Gastrocnemius medialis (tissue), 4 donors: ENCODE data around the gene ATRNL1. TPM values are rescaled to one million over a fixed set of nuclear protein-coding genes. Genes with fewer than 3 reads are reported as not detected.

Source experiments
- ATAC-seq, 2 donors: fragments of 150-250 bp; one replicate each; pipeline ENCODE4 v1.9.1; 2016
- DNase-seq, 2 donors: peaks; one replicate each; pipeline ENCODE4 v3.0.0-alpha.2; 2019
- H3K27ac ChIP-seq, 4 donors: fragments of 200-600 bp; sonication (generic); 1 replicate in 1 of 4; 2 replicates in 3 of 4; pipeline ENCODE4 v1.5.1; 2016 to 2018; ENCODE audit warnings: mild to moderate bottlenecking in 2 of 4, moderate library complexity in 1 of 4
- H3K27me3 ChIP-seq, 3 donors: fragments of 200-600 bp; sonication (generic) in 2 of 3; 1 replicate in 1 of 3; 2 replicates in 2 of 3; pipeline versions ENCODE4 v1.5.1 to v1.6.0; 2016 to 2019; ENCODE audit warnings: mild to moderate bottlenecking in 1 of 3, moderate library complexity in 1 of 3
- H3K36me3 ChIP-seq, 2 donors: fragments of 200-600 bp; sonication (generic) in 1 of 2; one replicate each; pipeline ENCODE4 v1.5.1; 2017 to 2018
- H3K4me1 ChIP-seq, 2 donors: fragments of 200-600 bp; sonication (generic) in 1 of 2; one replicate each; pipeline ENCODE4 v1.5.1; 2016 to 2017; ENCODE audit warnings: mild to moderate bottlenecking in 2 of 2
- H3K4me3 ChIP-seq, 4 donors: fragments of 200-600 bp; sonication (generic) in 3 of 4; 1 replicate in 1 of 4; 2 replicates in 3 of 4; pipeline ENCODE4 v1.5.1; 2016 to 2019; ENCODE audit warnings: mild to moderate bottlenecking in 2 of 4
- H3K9me3 ChIP-seq, 3 donors: fragments of 200-600 bp; sonication (generic) in 2 of 3; 1 replicate in 1 of 3; 2 replicates in 2 of 3; pipeline ENCODE4 v1.5.1; 2016 to 2019
- POLR2A ChIP-seq, 2 donors: fragments of 450-650 bp; IDR thresholded peaks; one replicate each; pipeline ENCODE4 v1.6.1; 2017; ENCODE audit warnings: antibody characterized with exemption in 2 of 2, mild to moderate bottlenecking in 2 of 2, moderate library complexity in 2 of 2
- in situ Hi-C, 4 donors: fragments of 200-750 bp; cut with MboI; loops; one replicate each; pipeline versions ENCODE4 v1.15.0 to v1.8.0; 2017; ENCODE audit warnings: low sequenced_read_pairs in 4 of 4
- intact Hi-C: fragments of 100-400 bp; cut with DNase I; formaldehyde crosslinking; loops from one replicate; pipeline ENCODE4 v1.15.1; 2023; ENCODE audit warnings: low total_unique reads
- total RNA-seq, 4 donors: library from RNA; depleted of rRNA; stranded (reverse); fragments of >200 nt; gene quantifications; one replicate each; pipeline versions ENCODE4 v1.1.0 to v1.2.3, GENCODE V29; 2016
- TF ChIP-seq, protein P1 (sequence below), 5 experiments: fragments of 450-650 bp in 3 of 5; fragments of 200-600 bp in 2 of 5; sonication (generic) in 2 of 5; IDR thresholded peaks in 4 of 5; conservative IDR thresholded peaks in 1 of 5; 1 replicate in 4 of 5; 2 replicates in 1 of 5; pipeline ENCODE4 v1.5.1; 2016 to 2019; ENCODE audit warnings: antibody characterized with exemption in 5 of 5, mild to moderate bottlenecking in 3 of 5, moderate library complexity in 3 of 5

The ATRNL1 gene
- total RNA-seq, 4 donors from 2014 or later = 1.6 to 10.8 (median 3.8) TPM

- DNase-seq (peak in 1 of 2 donors; percentile 21), ATAC-seq (peak; percentile 93 to 98)
- Histone ChIP-seq H3K9me3 (no peaks in the 10 kb centered on the region), H3K36me3 (no peaks in the 10 kb centered on the region), H3K4me3 (no peak overlapping the region), H3K27me3 (no peaks in the 10 kb centered on the region), H3K4me1 (peaks cover 0 to 5% of the 10 kb centered on the region in 2 donors), H3K27ac (peak overlapping the region in 3 of 4 donors; percentile 42 to 63 (median 57))
- TF ChIP-seq, protein P1, sequence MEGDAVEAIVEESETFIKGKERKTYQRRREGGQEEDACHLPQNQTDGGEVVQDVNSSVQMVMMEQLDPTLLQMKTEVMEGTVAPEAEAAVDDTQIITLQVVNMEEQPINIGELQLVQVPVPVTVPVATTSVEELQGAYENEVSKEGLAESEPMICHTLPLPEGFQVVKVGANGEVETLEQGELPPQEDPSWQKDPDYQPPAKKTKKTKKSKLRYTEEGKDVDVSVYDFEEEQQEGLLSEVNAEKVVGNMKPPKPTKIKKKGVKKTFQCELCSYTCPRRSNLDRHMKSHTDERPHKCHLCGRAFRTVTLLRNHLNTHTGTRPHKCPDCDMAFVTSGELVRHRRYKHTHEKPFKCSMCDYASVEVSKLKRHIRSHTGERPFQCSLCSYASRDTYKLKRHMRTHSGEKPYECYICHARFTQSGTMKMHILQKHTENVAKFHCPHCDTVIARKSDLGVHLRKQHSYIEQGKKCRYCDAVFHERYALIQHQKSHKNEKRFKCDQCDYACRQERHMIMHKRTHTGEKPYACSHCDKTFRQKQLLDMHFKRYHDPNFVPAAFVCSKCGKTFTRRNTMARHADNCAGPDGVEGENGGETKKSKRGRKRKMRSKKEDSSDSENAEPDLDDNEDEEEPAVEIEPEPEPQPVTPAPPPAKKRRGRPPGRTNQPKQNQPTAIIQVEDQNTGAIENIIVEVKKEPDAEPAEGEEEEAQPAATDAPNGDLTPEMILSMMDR (IDR thresholded peaks at IDR 0.05 in 4 of 5, conservative IDR thresholded peaks at IDR 0.05 in 1 of 5) = no peak
- no peak for TF ChIP-seq POLR2A (IDR thresholded peaks at IDR 0.05)
- in situ Hi-C loops (no loop called here), intact Hi-C loops (no loop called here)
Observed at GRCh38 chr10:115046686-115047236, 46.4 kb upstream of the ATRNL1 start.

- in situ Hi-C loops = no loop called here
- ATAC-seq (no peak), DNase-seq (no peak)
- intact Hi-C loops = no loop called here
- Histone ChIP-seq H3K4me1 (peaks cover 0 to 5% of the 10 kb centered on the region in 2 donors), H3K4me3 (no peak overlapping the region), H3K27ac (no peak overlapping the region), H3K36me3 (no peaks in the 10 kb centered on the region), H3K9me3 (no peaks in the 10 kb centered on the region), H3K27me3 (no peaks in the 10 kb centered on the region)
- TF ChIP-seq, protein P1 (IDR thresholded peaks at IDR 0.05 in 4 of 5, conservative IDR thresholded peaks at IDR 0.05 in 1 of 5) = no peak
- no peak for TF ChIP-seq POLR2A (IDR thresholded peaks at IDR 0.05)
Observed at GRCh38 chr10:115047705-115048104, 45.5 kb upstream of the ATRNL1 start.

DNA sequence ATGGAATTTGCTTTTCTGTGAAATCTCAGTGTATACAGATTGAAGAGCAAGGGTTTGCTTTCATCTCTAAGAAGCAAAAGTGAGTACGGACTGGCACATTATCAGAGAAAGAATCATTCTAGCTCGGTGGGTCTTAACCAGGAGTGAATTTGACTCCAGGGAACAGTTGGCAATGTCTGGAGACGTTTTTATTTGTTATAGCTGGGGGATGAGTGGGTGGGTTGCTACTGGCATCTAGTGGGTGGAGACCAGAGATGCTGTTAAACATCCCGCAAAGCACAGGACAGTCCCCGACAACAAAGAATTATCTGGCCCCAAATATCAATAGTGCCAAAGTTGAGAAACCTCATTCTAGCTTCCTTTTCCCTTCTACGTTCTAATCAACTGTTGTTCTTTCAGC lies 43.8 kb upstream of the ATRNL1 start:
- Histone ChIP-seq H3K27ac (no peak overlapping the region), H3K4me3 (no peak overlapping the region), H3K4me1 (peaks cover 0 to 5% of the 10 kb centered on the region in 2 donors), H3K9me3 (no peaks in the 10 kb centered on the region), H3K36me3 (no peaks in the 10 kb centered on the region), H3K27me3 (no peaks in the 10 kb centered on the region)
- TF ChIP-seq POLR2A (IDR thresholded peaks at IDR 0.05) = no peak
- TF ChIP-seq, protein P1 (IDR thresholded peaks at IDR 0.05 in 4 of 5, conservative IDR thresholded peaks at IDR 0.05 in 1 of 5) = no peak
- intact Hi-C loops = no loop called here
- ATAC-seq = no peak
- in situ Hi-C loops = no loop called here
- no peak for DNase-seq

DNA sequence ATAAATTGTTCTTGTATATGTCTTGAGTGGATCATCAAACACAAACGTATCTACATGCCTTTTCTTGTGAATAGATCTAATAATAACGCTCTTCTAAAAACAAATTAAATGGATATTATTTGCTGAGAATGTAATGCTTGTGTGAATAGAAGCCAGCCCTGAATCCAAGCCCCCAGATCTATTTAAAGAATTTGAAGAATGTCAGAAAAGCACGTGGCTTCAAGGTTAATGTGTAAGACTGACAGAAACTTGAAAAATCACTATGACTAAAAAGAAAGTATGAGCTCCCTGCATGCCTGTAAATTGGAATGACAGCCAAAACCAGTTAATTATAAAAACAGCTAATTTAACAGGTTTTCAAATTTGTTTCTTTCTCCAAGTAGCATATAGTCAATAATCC lies 43.2 kb upstream of the ATRNL1 start:
- DNase-seq (no peak), ATAC-seq (no peak)
- in situ Hi-C loops (no loop called here), intact Hi-C loops (no loop called here)
- no peaks in the 10 kb centered on the region for H3K27me3 ChIP-seq
- no peak overlapping the region for H3K27ac ChIP-seq
- H3K4me1 ChIP-seq = peaks cover 0 to 5% of the 10 kb centered on the region in 2 donors
- no peak for TF ChIP-seq POLR2A (IDR thresholded peaks at IDR 0.05)
- TF ChIP-seq, protein P1 (IDR thresholded peaks at IDR 0.05 in 4 of 5, conservative IDR thresholded peaks at IDR 0.05 in 1 of 5) = no peak
- H3K36me3 ChIP-seq = no peaks in the 10 kb centered on the region
- H3K9me3 ChIP-seq = no peaks in the 10 kb centered on the region
- H3K4me3 ChIP-seq = no peak overlapping the region
